GM12878 (cell line): Measurements from ENCODE around the gene MYO7A. TPM values are rescaled to one million over a fixed set of nuclear protein-coding genes. Genes with fewer than 3 reads are reported as not detected.
A peak's percentile ranks its signal among the peaks of the same experiment; 100 is the strongest.

Experiments used
- BHLHE40 ChIP-seq, 2 experiments: fragments of 450-650 bp in 1 of 2; IDR thresholded peaks; 2 replicates each; pipeline ENCODE4 v1.6.1; 2011 to 2017; ENCODE audit warnings: low read depth in 2 of 2, borderline replicate concordance in 1 of 2, improper control_type of control experiment in 1 of 2, low read length in 1 of 2, mild to moderate bottlenecking in 1 of 2
- BRCA1 ChIP-seq: IDR thresholded peaks from 2 replicates; pipeline ENCODE4 v1.6.1; 2011; ENCODE audit warnings: low read depth, low read length, improper control_type of control experiment
- CREM ChIP-seq: IDR thresholded peaks from 2 replicates; pipeline ENCODE4 v1.6.1; 2014; ENCODE audit warnings: antibody characterized with exemption, low read depth
- EP300 ChIP-seq, 2 experiments: fragments of 150-350 bp in 1 of 2; IDR thresholded peaks; 2 replicates each; pipeline ENCODE4 v1.6.1; 2011 to 2012; ENCODE audit warnings: low read depth in 2 of 2, low read length in 2 of 2, borderline replicate concordance in 1 of 2, improper control_type of control experiment in 1 of 2, inconsistent platforms in 1 of 2; ENCODE audit not compliant: control insufficient read depth in 1 of 2
- FOS ChIP-seq: IDR thresholded peaks from 3 replicates; pipeline ENCODE4 v1.6.1; 2011; ENCODE audit warnings: borderline replicate concordance; ENCODE audit not compliant: insufficient read length; ENCODE audit errors: extremely low read depth
- IRF3 ChIP-seq: fragments of 450-650 bp; IDR thresholded peaks from 2 replicates; pipeline ENCODE4 v1.6.1; 2014; ENCODE audit warnings: mild to moderate bottlenecking
- MTA3 ChIP-seq: IDR thresholded peaks from 2 replicates; pipeline ENCODE4 v1.6.1; 2012; ENCODE audit warnings: low read length, inconsistent platforms, borderline replicate concordance
- MXI1 ChIP-seq: fragments of 150-350 bp; IDR thresholded peaks from 2 replicates; pipeline ENCODE4 v1.6.1; 2011; ENCODE audit warnings: low read depth, mild to moderate bottlenecking, inconsistent platforms, low read length, improper control_type of control experiment
- NFYB ChIP-seq: IDR thresholded peaks from 2 replicates; pipeline ENCODE4 v1.6.1; 2011; ENCODE audit warnings: low read depth, mild to moderate bottlenecking, low read length, improper control_type of control experiment, moderate library complexity; ENCODE audit not compliant: insufficient read depth
- PAX5 ChIP-seq: IDR thresholded peaks from 2 replicates; pipeline ENCODE4 v1.6.1; 2011; ENCODE audit warnings: low read depth, low read length, borderline replicate concordance
- PML ChIP-seq: IDR thresholded peaks from 2 replicates; pipeline ENCODE4 v1.6.1; 2012; ENCODE audit warnings: low read length, inconsistent platforms
- POU2F2 ChIP-seq: IDR thresholded peaks from 3 replicates; pipeline ENCODE4 v1.6.1; 2011; ENCODE audit warnings: low read depth, mild to moderate bottlenecking, low read length, borderline replicate concordance
- RAD21 ChIP-seq: IDR thresholded peaks from 2 replicates; pipeline ENCODE4 v1.6.1; 2011; ENCODE audit warnings: mild to moderate bottlenecking, low read depth, low read length, moderate library complexity; ENCODE audit not compliant: insufficient read depth
- RB1 ChIP-seq: fragments of 450-650 bp; formaldehyde crosslinking; IDR thresholded peaks from 2 replicates; pipeline ENCODE4 v1.6.1; 2017; ENCODE audit warnings: mild to moderate bottlenecking, borderline replicate concordance
- SIN3A ChIP-seq: IDR thresholded peaks from 2 replicates; pipeline ENCODE4 v1.6.1; 2012; ENCODE audit warnings: low read depth, low read length, improper control_type of control experiment
- SMAD5 ChIP-seq: IDR thresholded peaks from 2 replicates; pipeline ENCODE4 v1.6.1; 2016; ENCODE audit warnings: antibody characterized with exemption, low read depth
- SREBF2 ChIP-seq: IDR thresholded peaks from 2 replicates; pipeline ENCODE4 v1.6.1; 2012; ENCODE audit warnings: mild to moderate bottlenecking, low read length
- TAF1 ChIP-seq: IDR thresholded peaks from 2 replicates; pipeline ENCODE4 v1.6.1; 2011; ENCODE audit warnings: mild to moderate bottlenecking, low read depth, low read length, borderline replicate concordance
- TBL1XR1 ChIP-seq: IDR thresholded peaks from 2 replicates; pipeline ENCODE4 v1.6.1; 2012; ENCODE audit warnings: low read depth, low read length, improper control_type of control experiment
- ZBTB11 ChIP-seq: fragments of 450-650 bp; formaldehyde crosslinking; IDR thresholded peaks from 2 replicates; pipeline ENCODE4 v1.5.0; 2022; ENCODE audit warnings: mild to moderate bottlenecking, missing genetic modification characterization
- polyA plus RNA-seq, 11 experiments: library from polyadenylated mRNA; depleted of rRNA in 4 of 11; unstranded in 6 of 11; stranded (reverse) in 5 of 11; fragments of >200 nt; fragmentation: Nextera tagmentation in 4 of 11; fragmentation: Illumina TruSeq in 1 of 11; extraction: Ambion mirVana in 4 of 11; extraction: Trizol in 1 of 11; gene quantifications; 1 replicate in 1 of 11; 2 replicates in 10 of 11; pipeline versions ENCODE4 v1.2.1 to v1.2.3, GENCODE V29; 2011 to 2016; ENCODE audit warnings: inconsistent platforms in 2 of 11, missing spikeins in 2 of 11, low read depth in 1 of 11
- total RNA-seq, 4 experiments: library from RNA; depleted of rRNA in 3 of 4; stranded (reverse); fragments of >200 nt in 3 of 4; fragmentation: Illumina TruSeq in 1 of 4; extraction: Trizol in 1 of 4; gene quantifications; 2 replicates each; pipeline versions ENCODE4 v1.2.1 to v1.2.3, GENCODE V29; 2013 to 2021
- TF ChIP-seq, protein P1 (sequence below): fragments of 450-650 bp; IDR thresholded peaks from 2 replicates; pipeline ENCODE4 v1.6.1; 2017; ENCODE audit warnings: mild to moderate bottlenecking, moderate library complexity

MYO7A gene
- total and polyA plus RNA-seq, 10 of the 15 experiments (the other 5 are each of a cell fraction or from before 2014, with no cell fraction given), result 0.01 to 0.21 (median 0.04) TPM; not detected in 6

GRCh38 chr11:77127235-77127911 lies 673 bp upstream of the MYO7A start (continued):
- TF ChIP-seq, protein P1, sequence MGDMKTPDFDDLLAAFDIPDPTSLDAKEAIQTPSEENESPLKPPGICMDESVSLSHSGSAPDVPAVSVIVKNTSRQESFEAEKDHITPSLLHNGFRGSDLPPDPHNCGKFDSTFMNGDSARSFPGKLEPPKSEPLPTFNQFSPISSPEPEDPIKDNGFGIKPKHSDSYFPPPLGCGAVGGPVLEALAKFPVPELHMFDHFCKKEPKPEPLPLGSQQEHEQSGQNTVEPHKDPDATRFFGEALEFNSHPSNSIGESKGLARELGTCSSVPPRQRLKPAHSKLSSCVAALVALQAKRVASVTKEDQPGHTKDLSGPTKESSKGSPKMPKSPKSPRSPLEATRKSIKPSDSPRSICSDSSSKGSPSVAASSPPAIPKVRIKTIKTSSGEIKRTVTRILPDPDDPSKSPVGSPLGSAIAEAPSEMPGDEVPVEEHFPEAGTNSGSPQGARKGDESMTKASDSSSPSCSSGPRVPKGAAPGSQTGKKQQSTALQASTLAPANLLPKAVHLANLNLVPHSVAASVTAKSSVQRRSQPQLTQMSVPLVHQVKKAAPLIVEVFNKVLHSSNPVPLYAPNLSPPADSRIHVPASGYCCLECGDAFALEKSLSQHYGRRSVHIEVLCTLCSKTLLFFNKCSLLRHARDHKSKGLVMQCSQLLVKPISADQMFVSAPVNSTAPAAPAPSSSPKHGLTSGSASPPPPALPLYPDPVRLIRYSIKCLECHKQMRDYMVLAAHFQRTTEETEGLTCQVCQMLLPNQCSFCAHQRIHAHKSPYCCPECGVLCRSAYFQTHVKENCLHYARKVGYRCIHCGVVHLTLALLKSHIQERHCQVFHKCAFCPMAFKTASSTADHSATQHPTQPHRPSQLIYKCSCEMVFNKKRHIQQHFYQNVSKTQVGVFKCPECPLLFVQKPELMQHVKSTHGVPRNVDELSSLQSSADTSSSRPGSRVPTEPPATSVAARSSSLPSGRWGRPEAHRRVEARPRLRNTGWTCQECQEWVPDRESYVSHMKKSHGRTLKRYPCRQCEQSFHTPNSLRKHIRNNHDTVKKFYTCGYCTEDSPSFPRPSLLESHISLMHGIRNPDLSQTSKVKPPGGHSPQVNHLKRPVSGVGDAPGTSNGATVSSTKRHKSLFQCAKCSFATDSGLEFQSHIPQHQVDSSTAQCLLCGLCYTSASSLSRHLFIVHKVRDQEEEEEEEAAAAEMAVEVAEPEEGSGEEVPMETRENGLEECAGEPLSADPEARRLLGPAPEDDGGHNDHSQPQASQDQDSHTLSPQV, result 0 out of 2 replicates have a peak, but pooled peaks have one; percentile 25
- TF ChIP-seq IRF3 (no peak), RAD21 (peak; percentile 59), NFYB (no peak), RB1 (no peak), CREM (no peak), PAX5 (no peak), EP300 (IDR thresholded peaks at IDR 0.05; ENCODE audit: borderline replicate concordance in 1 of 2, control insufficient read depth in 1 of 2, low read depth in 2 of 2, low read length in 2 of 2) (no peak), TBL1XR1 (no peak), MXI1 (no peak), BRCA1 (no peak), FOS (no peak), POU2F2 (no peak), BHLHE40 (IDR thresholded peaks at IDR 0.05; ENCODE audit: borderline replicate concordance in 1 of 2, low read depth in 2 of 2, low read length in 1 of 2) (peak in 1 of 2 experiments; percentile 21; a peak in 1 of 4 replicates), ZBTB11 (CRISPR knock-in tag) (no peak), MTA3 (no peak), SIN3A (no peak), PML (no peak), SMAD5 (no peak), TAF1 (no peak), SREBF2 (no peak)
